Brain microvascular endothelial cell (primary cell): ENCODE results near the gene MED6.
A peak's percentile ranks its signal among the peaks of the same experiment; 100 is the strongest.

ENCODE experiments used
- DNase-seq: peaks from one replicate; pipeline ENCODE4 v3.0.0-alpha.2; 2020
- H3K27ac ChIP-seq: fragments of 250-450 bp; sonication (Bioruptor Pico); 2 replicates; pipeline ENCODE4 v1.5.1; 2020; ENCODE audit warnings: mild to moderate bottlenecking, moderate library complexity
- H3K27me3 ChIP-seq: fragments of 250-450 bp; sonication (Bioruptor Pico); replicated peaks from 2 replicates; pipeline ENCODE4 v1.5.1; 2020; ENCODE audit warnings: mild to moderate bottlenecking
- H3K36me3 ChIP-seq: fragments of 250-450 bp; sonication (Bioruptor Pico); replicated peaks from 2 replicates; pipeline ENCODE4 v1.5.1; 2020; ENCODE audit warnings: mild to moderate bottlenecking
- H3K4me3 ChIP-seq: 2 replicates; pipeline ENCODE4 v1.5.1; 2011; ENCODE audit warnings: low read depth, mild to moderate bottlenecking, control low read depth, low read length, moderate library complexity
- CTCF ChIP-seq: IDR thresholded peaks from 2 replicates; pipeline ENCODE4 v1.5.1; 2011; ENCODE audit warnings: low read depth, mild to moderate bottlenecking, moderate library complexity, low read length, control low read depth, inconsistent platforms; ENCODE audit errors: missing control alignments
- in situ Hi-C: cut with HindIII; loops from 2 replicates; pipeline ENCODE4 v1.10.0; 2017; ENCODE audit warnings: low sequenced_read_pairs, low pct_ligation_motif_present

MED6 gene

GRCh38 chr14:70597731-70598130 lies 2.7 kb downstream of the MED6 start:
- no peak overlapping the region for H3K4me3 ChIP-seq
- H3K36me3 ChIP-seq: peaks cover 12% of the 10 kb centered on the region
- in situ Hi-C loops: no loop called here
- no peak overlapping the region for H3K27ac ChIP-seq
- no peak for TF ChIP-seq CTCF
- DNase-seq: no peak
- H3K27me3 ChIP-seq: no peaks in the 10 kb centered on the region

GRCh38 chr14:70595443-70596185 lies 4.8 kb downstream of the MED6 start:
- peak; percentile 5 for DNase-seq
- in situ Hi-C loops: no loop called here
- peaks cover 23% of the 10 kb centered on the region for H3K36me3 ChIP-seq

GRCh38 chr14:70594461-70594860 lies 6.0 kb downstream of the MED6 start:
- Histone ChIP-seq H3K27me3 (no peaks in the 10 kb centered on the region), H3K4me3 (no peak overlapping the region), H3K27ac (no peak overlapping the region), H3K36me3 (peaks cover 24% of the 10 kb centered on the region)
- in situ Hi-C loops: no loop called here
- DNase-seq: no peak
- no peak for TF ChIP-seq CTCF

More at GRCh38 chr14:70595443-70596185, 4.8 kb downstream of the MED6 start:
- Histone ChIP-seq H3K27me3 (no peaks in the 10 kb centered on the region), H3K27ac (no peak overlapping the region), H3K4me3 (no peak overlapping the region)
- no peak for TF ChIP-seq CTCF

GRCh38 chr14:70585231-70585630 lies 15.2 kb downstream of the MED6 start:
- no peak for DNase-seq
- TF ChIP-seq CTCF: peak; percentile 46
- Histone ChIP-seq H3K27me3 (no peaks in the 10 kb centered on the region), H3K4me3 (no peak overlapping the region), H3K36me3 (peaks cover 20% of the 10 kb centered on the region), H3K27ac (no peak overlapping the region)
- in situ Hi-C loops: no loop called here

GRCh38 chr14:70576891-70577290 lies 23.6 kb downstream of the MED6 start:
- no peak for DNase-seq
- TF ChIP-seq CTCF: no peak
- H3K4me3 ChIP-seq: no peak overlapping the region

GRCh38 chr14:70573050-70573449 lies 27.4 kb downstream of the MED6 start:
- TF ChIP-seq CTCF: no peak
- no peak for DNase-seq
- in situ Hi-C loops: no loop called here
- Histone ChIP-seq H3K4me3 (no peak overlapping the region), H3K27ac (no peak overlapping the region), H3K36me3 (no peaks in the 10 kb centered on the region), H3K27me3 (no peaks in the 10 kb centered on the region)

More at GRCh38 chr14:70576891-70577290, 23.6 kb downstream of the MED6 start:
- Histone ChIP-seq H3K27me3 (no peaks in the 10 kb centered on the region), H3K36me3 (no peaks in the 10 kb centered on the region), H3K27ac (no peak overlapping the region)
- in situ Hi-C loops: no loop called here
